Measurements from ENCODE around the gene ZBTB14.

DNA sequence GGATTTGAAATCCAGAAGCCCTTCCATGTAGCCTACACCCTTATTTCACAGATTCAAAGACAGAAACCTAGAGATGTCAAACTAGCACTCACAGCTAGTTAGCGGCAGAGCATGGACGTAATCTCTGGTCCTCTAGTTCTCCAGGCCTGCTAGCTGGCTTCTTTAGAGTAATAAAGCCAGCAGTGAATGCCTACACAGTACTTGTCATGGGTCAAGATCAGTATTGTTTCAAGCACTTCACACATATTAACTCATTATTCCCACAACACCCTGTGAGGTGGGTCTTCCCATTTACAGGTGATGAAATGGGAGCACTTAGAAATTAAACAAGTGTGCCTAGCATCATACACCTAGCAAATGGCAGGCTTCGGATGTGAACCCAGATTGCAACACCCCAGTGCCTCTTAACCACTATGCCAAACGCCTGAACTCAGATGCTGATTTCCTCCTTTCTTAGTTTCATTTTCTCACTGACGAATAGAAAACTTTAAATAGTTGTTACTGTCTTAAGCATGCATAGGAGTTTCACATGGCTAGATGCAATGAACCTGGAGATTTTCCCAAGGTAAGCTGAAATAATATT is 14.5 kb upstream of the ZBTB14 start:
- TF ChIP-seq, protein P1, sequence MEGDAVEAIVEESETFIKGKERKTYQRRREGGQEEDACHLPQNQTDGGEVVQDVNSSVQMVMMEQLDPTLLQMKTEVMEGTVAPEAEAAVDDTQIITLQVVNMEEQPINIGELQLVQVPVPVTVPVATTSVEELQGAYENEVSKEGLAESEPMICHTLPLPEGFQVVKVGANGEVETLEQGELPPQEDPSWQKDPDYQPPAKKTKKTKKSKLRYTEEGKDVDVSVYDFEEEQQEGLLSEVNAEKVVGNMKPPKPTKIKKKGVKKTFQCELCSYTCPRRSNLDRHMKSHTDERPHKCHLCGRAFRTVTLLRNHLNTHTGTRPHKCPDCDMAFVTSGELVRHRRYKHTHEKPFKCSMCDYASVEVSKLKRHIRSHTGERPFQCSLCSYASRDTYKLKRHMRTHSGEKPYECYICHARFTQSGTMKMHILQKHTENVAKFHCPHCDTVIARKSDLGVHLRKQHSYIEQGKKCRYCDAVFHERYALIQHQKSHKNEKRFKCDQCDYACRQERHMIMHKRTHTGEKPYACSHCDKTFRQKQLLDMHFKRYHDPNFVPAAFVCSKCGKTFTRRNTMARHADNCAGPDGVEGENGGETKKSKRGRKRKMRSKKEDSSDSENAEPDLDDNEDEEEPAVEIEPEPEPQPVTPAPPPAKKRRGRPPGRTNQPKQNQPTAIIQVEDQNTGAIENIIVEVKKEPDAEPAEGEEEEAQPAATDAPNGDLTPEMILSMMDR (IDR thresholded peaks at IDR 0.05) = no peak
- no peak for TF ChIP-seq POLR2A (IDR thresholded peaks at IDR 0.05; ENCODE audit: low read depth)
